Measurements from ENCODE around the gene HES1. TPM values are rescaled to one million over a fixed set of nuclear protein-coding genes. Genes with fewer than 3 reads are reported as not detected.
"Not testable (repeated sequence)": the region's sequence is repeated elsewhere in the genome, so short reads cannot be mapped to it uniquely, and the experiment has no call there.

The HES1 gene
- total RNA-seq = 48.8 and 71.8 TPM in 2 replicates

GRCh38 chr3:194135806-194136518 lies at the start of gene HES1:
HES1 (plus strand) TSS chr3:194136148; CDS start chr3:194136381, 233 bp downstream.
- DNase-seq (ENCODE audit: low read depth in 2 of 2) = peak; percentile 98 to 99

GRCh38 chr3:194086388-194087075 lies 49.4 kb upstream of the HES1 start:
- peak in 1 of 2 donors; percentile 64 for DNase-seq (ENCODE audit: low read depth in 2 of 2)

- DNase-seq (ENCODE audit: low read depth in 2 of 2) = no peak
Observed at GRCh38 chr3:194087280-194087679, 48.7 kb upstream of the HES1 start.

- DNase-seq (ENCODE audit: low read depth in 2 of 2) = no peak
Observed at GRCh38 chr3:194087995-194088855, 47.7 kb upstream of the HES1 start.

GRCh38 chr3:194089357-194090177 lies 46.4 kb upstream of the HES1 start:
- DNase-seq (ENCODE audit: low read depth in 2 of 2) = peak; percentile 63 to 100

- not testable (repeated sequence) for DNase-seq (ENCODE audit: low read depth in 2 of 2)
Observed at GRCh38 chr3:194090178-194090555, 45.8 kb upstream of the HES1 start.

- no peak for DNase-seq (ENCODE audit: low read depth in 2 of 2)
Observed at GRCh38 chr3:194090716-194091115, 45.2 kb upstream of the HES1 start.

GRCh38 chr3:194091141-194091540 lies 44.8 kb upstream of the HES1 start:
- DNase-seq (ENCODE audit: low read depth in 2 of 2) = no peak

GRCh38 chr3:194091897-194092296 lies 44.1 kb upstream of the HES1 start:
- DNase-seq (ENCODE audit: low read depth in 2 of 2) = not testable (repeated sequence)

GRCh38 chr3:194092881-194093301 lies 43.1 kb upstream of the HES1 start:
- no peak for DNase-seq (ENCODE audit: low read depth in 2 of 2)

- DNase-seq (ENCODE audit: low read depth in 2 of 2) = no peak
Observed at GRCh38 chr3:194093842-194094241, 42.1 kb upstream of the HES1 start.

GRCh38 chr3:194095464-194095863 lies 40.5 kb upstream of the HES1 start:
- peak; percentile 76 to 85 for DNase-seq (ENCODE audit: low read depth in 2 of 2)

GRCh38 chr3:194095902-194096301 lies 40.0 kb upstream of the HES1 start:
- DNase-seq (ENCODE audit: low read depth in 2 of 2) = no peak

- no peak for DNase-seq (ENCODE audit: low read depth in 2 of 2)
Observed at GRCh38 chr3:194097141-194097882, 38.6 kb upstream of the HES1 start.

GRCh38 chr3:194098081-194098842 lies 37.7 kb upstream of the HES1 start:
- no peak for DNase-seq (ENCODE audit: low read depth in 2 of 2)

- no peak for DNase-seq (ENCODE audit: low read depth in 2 of 2)
Observed at GRCh38 chr3:194098843-194099183, 37.1 kb upstream of the HES1 start.

GRCh38 chr3:194099215-194099614 lies 36.7 kb upstream of the HES1 start:
- no peak for DNase-seq (ENCODE audit: low read depth in 2 of 2)

GRCh38 chr3:194100856-194101390 lies 35.0 kb upstream of the HES1 start:
- DNase-seq (ENCODE audit: low read depth in 2 of 2) = no peak

- no peak for DNase-seq (ENCODE audit: low read depth in 2 of 2)
Observed at GRCh38 chr3:194101592-194102432, 34.1 kb upstream of the HES1 start.

Data from dermis microvascular lymphatic vessel endothelial cell (primary cell).